Lower leg skin (tissue), 4 donors: Measurements from ENCODE around the gene TSPAN31. TPM values are rescaled to one million over a fixed set of nuclear protein-coding genes. Genes with fewer than 3 reads are reported as not detected.

ENCODE experiments used
- DNase-seq, 2 donors: peaks; one replicate each; pipeline ENCODE4 v3.0.0-alpha.2; 2019; ENCODE audit warnings: low spot score in 2 of 2
- H3K4me3 ChIP-seq: fragments of 200-600 bp; sonication (generic); 2 replicates; pipeline ENCODE4 v1.5.1; 2017; ENCODE audit warnings: mild to moderate bottlenecking, low read depth; ENCODE audit not compliant: poor library complexity, severe bottlenecking
- POLR2A ChIP-seq, 2 donors: fragments of 450-650 bp; IDR thresholded peaks; one replicate each; pipeline ENCODE4 v1.6.1; 2016 to 2017; ENCODE audit warnings: antibody characterized with exemption in 2 of 2, mild to moderate bottlenecking in 1 of 2, moderate library complexity in 1 of 2
- WGBS, 2 donors: methylation state at CpG; one replicate each; pipeline ENCODE4 v1.1.5; 2018; 5-methylcytosine and 5-hydroxymethylcytosine counted together
- intact Hi-C: fragments of 100-400 bp; cut with DNase I; formaldehyde crosslinking; loops from one replicate; pipeline ENCODE4 v1.15.0; 2023; ENCODE audit warnings: low total_unique reads
- microRNA-seq, 2 donors: library from miRNA; unstranded; fragments of <30 nt; microRNA quantifications; one replicate each; pipeline ENCODE4, GENCODE V29; 2016; ENCODE audit warnings: borderline replicate concordance in 2 of 2, borderline number of aligned reads in 1 of 2
- total RNA-seq, 4 donors: library from RNA; depleted of rRNA; stranded (reverse); fragments of >200 nt; gene quantifications; one replicate each; pipeline ENCODE4 v1.1.0, GENCODE V29; 2016
- TF ChIP-seq, protein P1 (sequence below), 3 donors: fragments of 450-650 bp; IDR thresholded peaks; one replicate each; pipeline ENCODE4 v1.5.1; 2016; ENCODE audit warnings: antibody characterized with exemption in 3 of 3, mild to moderate bottlenecking in 3 of 3, moderate library complexity in 2 of 3

Gene TSPAN31
- total RNA-seq, 4 donors from 2014 or later, result 44.9 to 76.4 (median 54.7) TPM

DNA sequence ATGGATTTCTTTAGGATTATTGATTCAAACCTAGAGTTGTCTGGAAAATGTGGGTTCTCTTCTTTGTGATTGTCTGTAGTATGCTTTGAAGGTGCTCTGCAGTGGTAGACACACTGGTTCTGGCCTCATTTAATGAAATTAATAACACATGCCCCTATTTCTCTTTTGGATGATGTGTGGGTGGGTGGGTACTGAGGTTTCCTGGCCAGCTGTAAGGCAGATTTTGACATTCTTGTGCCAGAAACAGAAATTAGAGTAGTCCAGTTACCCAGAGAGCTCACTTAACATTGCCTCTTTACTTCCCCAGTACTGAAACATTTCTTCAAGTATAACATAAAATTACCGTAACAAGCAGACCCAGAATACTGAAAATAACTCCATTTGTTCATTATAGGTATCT is 52.2 kb downstream of the TSPAN31 start:
- intact Hi-C loops, result no loop called here
- TF ChIP-seq, protein P1, sequence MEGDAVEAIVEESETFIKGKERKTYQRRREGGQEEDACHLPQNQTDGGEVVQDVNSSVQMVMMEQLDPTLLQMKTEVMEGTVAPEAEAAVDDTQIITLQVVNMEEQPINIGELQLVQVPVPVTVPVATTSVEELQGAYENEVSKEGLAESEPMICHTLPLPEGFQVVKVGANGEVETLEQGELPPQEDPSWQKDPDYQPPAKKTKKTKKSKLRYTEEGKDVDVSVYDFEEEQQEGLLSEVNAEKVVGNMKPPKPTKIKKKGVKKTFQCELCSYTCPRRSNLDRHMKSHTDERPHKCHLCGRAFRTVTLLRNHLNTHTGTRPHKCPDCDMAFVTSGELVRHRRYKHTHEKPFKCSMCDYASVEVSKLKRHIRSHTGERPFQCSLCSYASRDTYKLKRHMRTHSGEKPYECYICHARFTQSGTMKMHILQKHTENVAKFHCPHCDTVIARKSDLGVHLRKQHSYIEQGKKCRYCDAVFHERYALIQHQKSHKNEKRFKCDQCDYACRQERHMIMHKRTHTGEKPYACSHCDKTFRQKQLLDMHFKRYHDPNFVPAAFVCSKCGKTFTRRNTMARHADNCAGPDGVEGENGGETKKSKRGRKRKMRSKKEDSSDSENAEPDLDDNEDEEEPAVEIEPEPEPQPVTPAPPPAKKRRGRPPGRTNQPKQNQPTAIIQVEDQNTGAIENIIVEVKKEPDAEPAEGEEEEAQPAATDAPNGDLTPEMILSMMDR (IDR thresholded peaks at IDR 0.05), result no peak
- no peak for TF ChIP-seq POLR2A (IDR thresholded peaks at IDR 0.05)
- H3K4me3 ChIP-seq, result no peak overlapping the region
- DNase-seq, result no peak
- 89 to 93% methylated on average over 1 of the region's 1 CpG for WGBS, 2 donors

DNA sequence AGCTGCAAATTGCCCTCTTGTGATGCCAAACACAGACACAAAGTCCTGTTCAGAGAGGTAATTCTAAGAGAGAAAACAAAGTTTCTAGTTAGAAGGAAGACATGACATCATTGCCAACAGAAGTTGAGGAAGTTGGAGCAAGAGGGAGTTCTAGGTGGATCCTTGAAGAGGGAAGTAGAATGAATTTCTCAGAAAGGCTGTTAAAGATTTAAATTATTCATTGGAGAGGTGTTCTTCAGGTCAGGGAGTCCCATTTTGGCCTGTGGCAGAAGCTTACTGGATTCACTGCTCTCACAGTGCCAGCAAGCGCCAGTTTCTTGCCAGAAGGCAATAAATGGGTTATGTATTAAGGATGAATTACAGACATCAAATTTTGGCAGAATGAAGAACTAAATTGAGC is 53.1 kb downstream of the TSPAN31 start:
- WGBS, 2 donors, result 66 to 67% methylated on average over 1 of the region's 1 CpG
- DNase-seq, result no peak
- TF ChIP-seq POLR2A (IDR thresholded peaks at IDR 0.05), result no peak
- TF ChIP-seq, protein P1 (IDR thresholded peaks at IDR 0.05), result no peak
- H3K4me3 ChIP-seq, result no peak overlapping the region
- intact Hi-C loops, result no loop called here

Small RNA genes lying within 50 kb of the gene (microRNA-seq; reads per million reads assigned to microRNA genes)
- 0 reads per million in 2 donors for gene MIR6759

Other genes starting within 250 kb of the TSPAN31 start
- gene DDIT3, start 224.5 kb upstream of the TSPAN31 start, total RNA-seq, result 10 to 100 TPM; 27.6 to 58.2 (median 41.6) TPM
- 10 to 100 TPM; 13.8 to 50.4 (median 26.5) TPM for gene MBD6, start 222.2 kb upstream of the TSPAN31 start, total RNA-seq
- 100 to 1,000 TPM; 166 to 257 (median 181) TPM for gene DCTN2, start 197.8 kb upstream of the TSPAN31 start, total RNA-seq
- gene KIF5A, start 195.0 kb upstream of the TSPAN31 start, total RNA-seq, result 1 to 10 TPM in 1 of 4 donors, under 1 TPM in 3; 0.08 to 1.2 (median 0.23) TPM
- gene PIP4K2C, start 153.8 kb upstream of the TSPAN31 start, total RNA-seq, result 10 to 100 TPM; 29.1 to 48.9 (median 39.1) TPM
- 10 to 100 TPM in 2 of 4 donors, 1 to 10 TPM in 2; 6.1 to 17.4 (median 11.4) TPM for gene DTX3, start 140.2 kb upstream of the TSPAN31 start, total RNA-seq
- gene ARHGEF25, start 133.6 kb upstream of the TSPAN31 start, total RNA-seq, result 10 to 100 TPM in 1 of 4 donors, 1 to 10 TPM in 3; 3.8 to 10.3 (median 6.9) TPM
- 1 to 10 TPM in 1 of 4 donors, under 1 TPM in 3; 0.19 to 1.7 (median 0.26) TPM for gene B4GALNT1, start 111.8 kb upstream of the TSPAN31 start, total RNA-seq
- 100 to 1,000 TPM; 195 to 265 (median 205) TPM for gene OS9, start 50.9 kb upstream of the TSPAN31 start, total RNA-seq
- 1 to 10 TPM in 3 of 4 donors, under 1 TPM in 1; 0.55 to 1.6 (median 1.3) TPM for gene AGAP2, start 6.3 kb upstream of the TSPAN31 start, total RNA-seq
- 10 to 100 TPM; 38.5 to 77.4 (median 54.6) TPM for gene CDK4, start 7.3 kb downstream of the TSPAN31 start, total RNA-seq
- 10 to 100 TPM; 10.6 to 16.6 (median 12.8) TPM for gene MARCHF9, start 10.1 kb downstream of the TSPAN31 start, total RNA-seq
- gene CYP27B1, start 22.0 kb downstream of the TSPAN31 start, total RNA-seq, result 1 to 10 TPM in 3 of 4 donors, under 1 TPM in 1; 0.72 to 6.4 (median 1.7) TPM
- 10 to 100 TPM in 3 of 4 donors, 1 to 10 TPM in 1; 5.9 to 13.5 (median 11.0) TPM for gene METTL1, start 27.1 kb downstream of the TSPAN31 start, total RNA-seq
- gene EEF1AKMT3, start 27.6 kb downstream of the TSPAN31 start, total RNA-seq, result 10 to 100 TPM in 2 of 4 donors, 1 to 10 TPM in 2; 6.3 to 13.2 (median 9.9) TPM
- gene TSFM, start 37.7 kb downstream of the TSPAN31 start, total RNA-seq, result 10 to 100 TPM; 29.6 to 41.6 (median 34.5) TPM
- 1 to 10 TPM; 1.6 to 4.6 (median 2.8) TPM for gene AVIL, start 73.7 kb downstream of the TSPAN31 start, total RNA-seq
- gene CTDSP2, start 101.7 kb downstream of the TSPAN31 start, total RNA-seq, result 100 to 1,000 TPM; 129 to 174 (median 169) TPM
- gene ATP23, start 196.5 kb downstream of the TSPAN31 start, total RNA-seq, result 10 to 100 TPM in 2 of 4 donors, 1 to 10 TPM in 2; 3.0 to 14.3 (median 10.8) TPM